ENCODE results near the gene AKR7A3.

Gene AKR7A3

DNA sequence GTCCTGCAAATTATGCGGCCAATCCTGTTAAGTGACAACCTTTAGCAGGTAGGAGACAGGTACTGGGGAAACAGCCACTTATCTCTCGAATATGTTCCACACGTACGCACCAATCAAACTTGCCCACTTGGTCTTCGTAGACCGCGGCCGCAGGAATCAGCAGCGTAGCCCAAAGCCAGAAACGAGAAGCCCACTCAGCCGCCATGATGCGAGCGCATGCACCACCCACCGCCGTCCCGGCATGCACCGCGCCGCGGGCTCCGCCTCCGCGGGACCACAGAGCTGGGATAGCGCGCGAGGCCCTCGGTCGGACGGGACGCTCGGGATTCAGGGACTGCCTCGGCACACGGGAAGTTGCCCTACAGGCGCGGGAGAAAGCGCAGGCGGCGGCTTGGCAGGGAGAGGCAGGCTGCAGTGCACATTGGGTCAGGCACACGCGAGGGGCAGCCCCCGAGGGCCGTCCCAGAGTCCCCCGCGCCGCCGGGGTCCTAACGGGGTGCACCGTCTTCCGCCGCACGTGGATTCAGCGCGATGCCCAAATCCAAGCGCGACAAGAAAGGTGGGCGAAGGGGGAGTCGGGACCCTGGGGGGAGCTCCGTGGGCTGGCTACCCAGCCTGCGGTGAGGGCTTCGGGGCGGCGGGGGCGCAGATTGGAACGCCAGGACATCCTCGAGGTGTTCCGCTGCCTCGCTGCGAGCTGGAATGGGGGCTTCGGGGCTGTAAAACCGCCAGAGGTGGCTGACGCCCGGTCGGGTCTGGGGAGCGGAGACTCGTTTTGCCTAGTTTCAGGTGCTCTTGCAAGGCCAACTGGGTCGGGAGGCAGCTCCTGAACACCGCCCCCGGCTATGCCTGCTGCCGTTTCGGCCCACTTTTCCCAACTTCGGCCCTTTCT lies 37.0 kb downstream of the AKR7A3 start, which contains the start of the genes EMC1 and MRTO4:
Gene EMC1 (minus strand): TSS at position 220 of the 892 bp plus-strand sequence. CDS start 15 bp downstream, at position 205.
Gene MRTO4 (plus strand): TSS at position 501 of the 892 bp plus-strand sequence. CDS start 31 bp downstream, at position 532.
- DNase-seq (ENCODE audit: low read depth), result peak; percentile 86
- TF ChIP-seq, protein P1, sequence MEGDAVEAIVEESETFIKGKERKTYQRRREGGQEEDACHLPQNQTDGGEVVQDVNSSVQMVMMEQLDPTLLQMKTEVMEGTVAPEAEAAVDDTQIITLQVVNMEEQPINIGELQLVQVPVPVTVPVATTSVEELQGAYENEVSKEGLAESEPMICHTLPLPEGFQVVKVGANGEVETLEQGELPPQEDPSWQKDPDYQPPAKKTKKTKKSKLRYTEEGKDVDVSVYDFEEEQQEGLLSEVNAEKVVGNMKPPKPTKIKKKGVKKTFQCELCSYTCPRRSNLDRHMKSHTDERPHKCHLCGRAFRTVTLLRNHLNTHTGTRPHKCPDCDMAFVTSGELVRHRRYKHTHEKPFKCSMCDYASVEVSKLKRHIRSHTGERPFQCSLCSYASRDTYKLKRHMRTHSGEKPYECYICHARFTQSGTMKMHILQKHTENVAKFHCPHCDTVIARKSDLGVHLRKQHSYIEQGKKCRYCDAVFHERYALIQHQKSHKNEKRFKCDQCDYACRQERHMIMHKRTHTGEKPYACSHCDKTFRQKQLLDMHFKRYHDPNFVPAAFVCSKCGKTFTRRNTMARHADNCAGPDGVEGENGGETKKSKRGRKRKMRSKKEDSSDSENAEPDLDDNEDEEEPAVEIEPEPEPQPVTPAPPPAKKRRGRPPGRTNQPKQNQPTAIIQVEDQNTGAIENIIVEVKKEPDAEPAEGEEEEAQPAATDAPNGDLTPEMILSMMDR (IDR thresholded peaks at IDR 0.05; ENCODE audit: insufficient read depth, low read depth, low read length, missing control alignments), result no peak

DNA sequence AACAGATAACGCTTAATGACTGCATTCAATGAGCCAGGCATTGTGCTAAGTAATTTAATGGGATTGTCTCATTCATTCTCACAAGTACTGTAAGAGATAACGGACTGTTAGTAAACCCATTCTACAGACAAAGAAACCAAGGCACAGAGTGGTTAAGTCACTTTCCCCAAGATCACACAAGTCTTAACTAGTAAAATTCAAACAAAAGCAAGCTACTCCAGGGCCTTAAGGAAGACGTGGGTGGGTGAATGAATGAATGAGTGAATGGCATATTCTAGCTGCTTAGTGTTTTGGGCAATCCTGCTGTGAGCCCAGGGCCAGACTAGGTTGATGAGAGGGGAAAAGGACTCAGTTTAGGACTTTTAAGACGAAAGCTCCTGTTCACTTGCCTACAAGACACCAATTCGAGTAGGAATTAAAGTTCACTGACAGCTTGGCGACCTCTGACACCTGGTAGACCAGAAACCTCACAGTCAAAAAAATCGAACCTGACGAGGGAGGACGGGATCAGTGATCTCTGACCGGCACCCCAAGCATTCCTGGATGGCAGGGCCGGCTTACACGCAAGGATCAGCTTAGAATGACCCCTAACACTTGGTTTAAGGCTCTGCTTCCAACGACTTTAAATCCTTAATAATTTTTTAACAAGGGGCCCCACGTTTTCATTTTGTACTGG lies 37.8 kb downstream of the AKR7A3 start:
- TF ChIP-seq, protein P1 (IDR thresholded peaks at IDR 0.05; ENCODE audit: insufficient read depth, low read depth, low read length, missing control alignments), result no peak
- peak; percentile 24 for DNase-seq (ENCODE audit: low read depth)
- peak overlapping the region; percentile 92 for H3K4me3 ChIP-seq (ENCODE audit: low read length)

More for the DNA sequence above, 37.0 kb downstream of the AKR7A3 start, which contains the start of the genes EMC1 and MRTO4:
- peak within 1 kb of the TSS; percentile 92 for H3K4me3 ChIP-seq (ENCODE audit: low read length)

DNA sequence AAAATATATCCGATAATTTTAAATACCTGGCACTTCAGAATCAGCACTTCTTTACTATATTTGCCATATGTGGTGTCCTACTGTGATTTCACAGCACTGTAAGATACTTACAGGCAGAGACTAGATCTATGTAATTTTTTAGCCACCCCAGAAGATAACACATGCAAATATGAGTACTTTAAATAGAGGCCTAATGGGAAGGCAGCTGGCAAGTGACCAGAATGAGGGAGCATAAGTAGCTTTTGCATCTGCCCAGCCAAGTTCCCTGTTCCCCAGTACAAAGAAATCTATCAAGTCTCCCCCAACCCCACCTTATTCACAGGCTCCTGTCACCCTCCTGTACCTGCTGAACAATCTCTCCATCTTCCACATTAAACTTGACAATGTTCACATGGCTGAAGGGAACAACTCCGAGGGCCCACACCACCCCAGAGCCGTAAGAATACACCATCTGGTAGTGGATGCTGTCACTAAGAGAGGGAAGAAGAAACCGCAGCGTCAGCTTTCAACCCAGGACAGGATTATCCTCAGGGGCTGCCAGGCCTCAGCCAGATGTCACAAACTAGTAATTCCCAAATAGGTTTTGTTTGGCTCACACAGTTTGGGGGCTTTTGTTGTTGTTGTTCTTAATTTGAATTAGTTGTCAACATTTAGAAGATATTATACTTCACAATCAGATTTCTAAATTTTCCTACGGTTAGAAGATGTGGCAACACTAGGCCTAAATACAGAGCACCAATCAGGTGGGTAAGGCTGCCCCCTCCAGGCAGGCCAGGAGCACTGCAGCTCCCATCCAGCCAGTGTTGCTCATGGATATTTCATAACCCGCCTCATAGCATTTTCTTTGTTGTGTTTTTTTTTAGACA lies 47.7 kb downstream of the AKR7A3 start:
- peak; percentile 75 for DNase-seq (ENCODE audit: low read depth)
- H3K4me3 ChIP-seq (ENCODE audit: low read length), result no peak overlapping the region

DNA sequence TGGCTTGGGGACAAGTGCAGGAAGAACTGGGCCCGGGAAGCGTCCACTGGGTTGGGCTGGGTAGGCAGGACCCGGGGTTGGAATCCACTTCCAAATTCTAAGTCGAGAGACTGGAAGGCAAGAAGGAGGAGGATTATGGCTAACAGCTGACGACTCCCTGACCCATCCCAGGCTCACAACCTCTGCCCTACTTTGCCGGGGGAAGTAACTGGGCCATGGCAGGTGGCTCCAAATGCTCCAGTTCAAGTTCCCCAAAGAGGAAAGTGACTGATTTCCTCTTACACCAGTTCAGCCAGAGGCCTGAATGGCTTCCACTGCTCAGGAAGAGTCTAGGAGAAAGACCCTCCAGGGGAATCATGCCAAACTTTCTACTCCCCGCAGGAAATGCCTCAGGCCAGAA lies 48.7 kb downstream of the AKR7A3 start:
- TF ChIP-seq, protein P1 (IDR thresholded peaks at IDR 0.05; ENCODE audit: insufficient read depth, low read depth, low read length, missing control alignments), result no peak
- no peak overlapping the region for H3K4me3 ChIP-seq (ENCODE audit: low read length)
- no peak for DNase-seq (ENCODE audit: low read depth)

More for the DNA sequence above, 47.7 kb downstream of the AKR7A3 start:
- TF ChIP-seq, protein P1 (IDR thresholded peaks at IDR 0.05; ENCODE audit: insufficient read depth, low read depth, low read length, missing control alignments), result peak; percentile 94

DNA sequence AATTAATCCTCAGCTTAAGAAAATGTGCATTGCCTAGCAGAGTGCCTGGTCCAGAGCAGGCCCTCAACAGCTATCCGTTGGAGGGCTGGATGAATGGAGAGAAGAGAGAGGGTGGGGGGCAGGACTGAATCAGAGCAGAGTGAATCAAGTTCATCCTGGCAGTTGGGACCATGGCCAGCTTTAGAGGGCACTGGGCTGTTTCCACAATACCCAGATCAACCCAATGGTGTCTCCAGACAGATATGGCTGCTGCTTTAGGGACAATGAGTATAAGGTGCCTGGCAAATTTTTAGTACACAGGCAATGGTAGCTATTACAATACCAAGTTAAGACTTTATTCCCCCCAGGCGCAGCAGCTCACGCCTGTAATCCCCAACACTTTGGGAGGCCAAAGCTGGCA lies 54.3 kb downstream of the AKR7A3 start:
- H3K4me3 ChIP-seq (ENCODE audit: low read length), result no peak overlapping the region
- DNase-seq (ENCODE audit: low read depth), result no peak
- TF ChIP-seq, protein P1 (IDR thresholded peaks at IDR 0.05; ENCODE audit: insufficient read depth, low read depth, low read length, missing control alignments), result no peak
